Inflammatory macrophage (primary cell): Measurements from ENCODE around the gene YY1.
"Not testable (repeated sequence)": the region's sequence is repeated elsewhere in the genome, so short reads cannot be mapped to it uniquely, and the experiment has no call there.

Source experiments
- DNase-seq, 2 donors: peaks; one replicate each; pipeline ENCODE4 v3.0.0-alpha.2; 2020 to 2022

The YY1 gene

GRCh38 chr14:100243020-100243419 lies 4.1 kb downstream of the YY1 start:
- DNase-seq, result no peak

- DNase-seq, result peak; percentile 38 to 57
Observed at GRCh38 chr14:100246809-100247428, 8.0 kb downstream of the YY1 start.

GRCh38 chr14:100250732-100251465 lies 12.0 kb downstream of the YY1 start:
- DNase-seq, result no peak

- DNase-seq, result no peak
Observed at GRCh38 chr14:100252684-100253083, 13.7 kb downstream of the YY1 start.

- DNase-seq, result no peak
Observed at GRCh38 chr14:100256339-100256895, 17.5 kb downstream of the YY1 start.

GRCh38 chr14:100261621-100262020 lies 22.7 kb downstream of the YY1 start:
- no peak for DNase-seq

- no peak for DNase-seq
Observed at GRCh38 chr14:100262545-100262944, 23.6 kb downstream of the YY1 start.

- no peak for DNase-seq
Observed at GRCh38 chr14:100263141-100263540, 24.2 kb downstream of the YY1 start.

GRCh38 chr14:100267990-100268389 lies 29.0 kb downstream of the YY1 start:
- DNase-seq, result no peak

- no peak for DNase-seq
Observed at GRCh38 chr14:100268591-100269207, 29.8 kb downstream of the YY1 start.

- DNase-seq, result peak in 1 of 2 donors; percentile 22
Observed at GRCh38 chr14:100271247-100271939, 32.4 kb downstream of the YY1 start.

- no peak for DNase-seq
Observed at GRCh38 chr14:100274250-100274649, 35.3 kb downstream of the YY1 start.

- DNase-seq, result no peak
Observed at GRCh38 chr14:100275214-100275613, 36.3 kb downstream of the YY1 start.

GRCh38 chr14:100278702-100279101 lies 39.8 kb downstream of the YY1 start:
- peak; percentile 47 to 52 for DNase-seq

- DNase-seq, result no peak
Observed at GRCh38 chr14:100279133-100279532, 40.2 kb downstream of the YY1 start.

- no peak for DNase-seq
Observed at GRCh38 chr14:100279563-100279962, 40.6 kb downstream of the YY1 start.

- DNase-seq, result no peak
Observed at GRCh38 chr14:100281286-100282082, 42.5 kb downstream of the YY1 start.

GRCh38 chr14:100282083-100282350 lies 43.1 kb downstream of the YY1 start:
- no peak for DNase-seq

GRCh38 chr14:100282766-100283419 lies 43.9 kb downstream of the YY1 start:
- DNase-seq, result no peak

- not testable (repeated sequence) for DNase-seq
Observed at GRCh38 chr14:100283436-100283835, 44.5 kb downstream of the YY1 start.

GRCh38 chr14:100283984-100284881 lies 45.3 kb downstream of the YY1 start:
- DNase-seq, result no peak
